PC-3 (cell line): ENCODE measurements around the gene AMMECR1.

ENCODE experiments used
- EZH2 ChIP-seq: fragments of 300-600 bp; sonication (generic); IDR thresholded peaks from one replicate; pipeline ENCODE4 v1.6.1; 2017; ENCODE audit warnings: antibody characterized with exemption, mild to moderate bottlenecking, low read length; ENCODE audit not compliant: unreplicated experiment
- EZH2phosphoT487 ChIP-seq: fragments of 300-600 bp; sonication (generic); IDR thresholded peaks from 2 replicates; pipeline ENCODE4 v1.6.1; 2018; ENCODE audit warnings: mild to moderate bottlenecking, antibody characterized with exemption, low read length, borderline replicate concordance
- TF ChIP-seq, protein P1 (sequence below): fragments of 300-600 bp; sonication (generic); conservative IDR thresholded peaks from 2 replicates; pipeline ENCODE4 v1.5.1; 2017; ENCODE audit warnings: antibody characterized with exemption, low read depth, mild to moderate bottlenecking, low read length

DNA sequence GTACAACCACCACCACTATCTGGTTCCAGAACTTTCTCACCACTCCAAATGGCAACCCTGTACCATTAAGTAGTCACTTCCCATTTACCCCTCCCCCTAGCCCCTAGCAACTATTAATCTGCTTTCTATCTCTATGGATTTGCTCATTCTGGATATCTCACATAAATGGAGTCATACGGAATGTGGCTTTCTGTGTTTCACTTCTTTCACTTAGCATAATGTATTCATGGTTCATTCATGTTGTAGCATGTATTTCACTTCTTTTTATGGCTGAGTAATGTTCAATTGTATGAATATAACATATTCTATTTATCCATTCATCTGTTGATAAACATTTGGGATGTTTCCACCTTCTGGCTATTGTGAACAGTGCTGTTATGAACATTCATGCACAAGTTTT lies 104.7 kb downstream of the AMMECR1 start:
- TF ChIP-seq, protein P1, sequence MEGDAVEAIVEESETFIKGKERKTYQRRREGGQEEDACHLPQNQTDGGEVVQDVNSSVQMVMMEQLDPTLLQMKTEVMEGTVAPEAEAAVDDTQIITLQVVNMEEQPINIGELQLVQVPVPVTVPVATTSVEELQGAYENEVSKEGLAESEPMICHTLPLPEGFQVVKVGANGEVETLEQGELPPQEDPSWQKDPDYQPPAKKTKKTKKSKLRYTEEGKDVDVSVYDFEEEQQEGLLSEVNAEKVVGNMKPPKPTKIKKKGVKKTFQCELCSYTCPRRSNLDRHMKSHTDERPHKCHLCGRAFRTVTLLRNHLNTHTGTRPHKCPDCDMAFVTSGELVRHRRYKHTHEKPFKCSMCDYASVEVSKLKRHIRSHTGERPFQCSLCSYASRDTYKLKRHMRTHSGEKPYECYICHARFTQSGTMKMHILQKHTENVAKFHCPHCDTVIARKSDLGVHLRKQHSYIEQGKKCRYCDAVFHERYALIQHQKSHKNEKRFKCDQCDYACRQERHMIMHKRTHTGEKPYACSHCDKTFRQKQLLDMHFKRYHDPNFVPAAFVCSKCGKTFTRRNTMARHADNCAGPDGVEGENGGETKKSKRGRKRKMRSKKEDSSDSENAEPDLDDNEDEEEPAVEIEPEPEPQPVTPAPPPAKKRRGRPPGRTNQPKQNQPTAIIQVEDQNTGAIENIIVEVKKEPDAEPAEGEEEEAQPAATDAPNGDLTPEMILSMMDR: no peak
- TF ChIP-seq EZH2 (no peak), EZH2phosphoT487 (no peak)
